CD14-positive monocyte (primary cell): ENCODE measurements around the gene CAPN13. TPM values are rescaled to one million over a fixed set of nuclear protein-coding genes. Genes with fewer than 3 reads are reported as not detected.

Experiments used
- DNase-seq, 3 donors: peaks; one replicate each; pipeline ENCODE4 v3.0.0-alpha.2; 2011 to 2022
- H2AFZ ChIP-seq: 2 replicates; pipeline ENCODE4 v1.6.0; 2012; ENCODE audit warnings: mild to moderate bottlenecking, low read depth, low read length, inconsistent platforms; ENCODE audit not compliant: insufficient read depth, poor library complexity, severe bottlenecking
- H3K27ac ChIP-seq, 2 donors: 1 replicate in 1 of 2; 2 replicates in 1 of 2; pipeline ENCODE4 v1.5.1; 2012 to 2013; ENCODE audit warnings: low read length in 2 of 2, control low read depth in 1 of 2, inconsistent platforms in 1 of 2, low read depth in 1 of 2, mild to moderate bottlenecking in 1 of 2
- H3K27me3 ChIP-seq, 2 donors: one replicate each; pipeline versions ENCODE4 v1.6.0 to v1.6.1; 2011 to 2013; ENCODE audit warnings: low read length in 2 of 2; ENCODE audit not compliant: control insufficient read depth in 2 of 2, insufficient read depth in 2 of 2
- H3K36me3 ChIP-seq, 2 donors: replicated peaks in 1 of 2; 1 replicate in 1 of 2; 2 replicates in 1 of 2; pipeline versions ENCODE4 v1.5.1 to v1.6.1; 2012 to 2013; ENCODE audit warnings: low read length in 2 of 2, control low read depth in 1 of 2, inconsistent platforms in 1 of 2, mild to moderate bottlenecking in 1 of 2; ENCODE audit not compliant: insufficient read depth in 2 of 2, control insufficient read depth in 1 of 2
- H3K4me1 ChIP-seq, 2 donors: 1 replicate in 1 of 2; 2 replicates in 1 of 2; pipeline versions ENCODE4 v1.5.1 to v1.6.1; 2012 to 2013; ENCODE audit warnings: low read length in 2 of 2, control low read depth in 1 of 2, inconsistent platforms in 1 of 2, mild to moderate bottlenecking in 1 of 2, moderate library complexity in 1 of 2; ENCODE audit not compliant: insufficient read depth in 2 of 2, control insufficient read depth in 1 of 2
- H3K4me2 ChIP-seq: replicated peaks from 2 replicates; pipeline ENCODE3; 2012; ENCODE audit warnings: low read length, moderate library complexity, mild to moderate bottlenecking; ENCODE audit not compliant: poor library complexity, severe bottlenecking; ENCODE audit errors: extremely low read depth
- H3K4me3 ChIP-seq, 3 experiments: fragments of 200-600 bp in 1 of 3; sonication (generic) in 1 of 3; replicated peaks in 1 of 3; 1 replicate in 2 of 3; 2 replicates in 1 of 3; pipeline ENCODE4 v1.5.1; 2011 to 2013; ENCODE audit warnings: low read length in 3 of 3, mild to moderate bottlenecking in 3 of 3, control low read depth in 2 of 3, low read depth in 2 of 3, inconsistent platforms in 1 of 3, moderate library complexity in 1 of 3
- H3K79me2 ChIP-seq: 2 replicates; pipeline ENCODE4 v1.6.0; 2012; ENCODE audit warnings: mild to moderate bottlenecking, control low read depth, inconsistent platforms, low read length, moderate library complexity; ENCODE audit not compliant: insufficient read depth
- H3K9ac ChIP-seq: 2 replicates; pipeline ENCODE4 v1.6.0; 2017; ENCODE audit warnings: low read length, mild to moderate bottlenecking; ENCODE audit not compliant: insufficient read depth, poor library complexity, severe bottlenecking
- H3K9me3 ChIP-seq, 2 donors: replicated peaks in 1 of 2; 1 replicate in 1 of 2; 2 replicates in 1 of 2; pipeline versions ENCODE4 v1.5.1 to v1.6.1; 2012 to 2013; ENCODE audit warnings: low read length in 2 of 2, control low read depth in 1 of 2; ENCODE audit not compliant: control insufficient read depth in 1 of 2, insufficient read depth in 1 of 2
- H4K20me1 ChIP-seq: 2 replicates; pipeline ENCODE4 v1.6.0; 2012; ENCODE audit warnings: mild to moderate bottlenecking, low read length, control low read depth, moderate library complexity; ENCODE audit not compliant: insufficient read depth
- H3K27ac Mint-ChIP-seq, 7 donors: one replicate each; pipeline ENCODE4 v1.8.0; 2020; ENCODE audit warnings: mild to moderate bottlenecking in 7 of 7, mixed read lengths in 7 of 7, moderate library complexity in 6 of 7, inconsistent platforms in 2 of 7
- H3K27me3 Mint-ChIP-seq, 3 donors: one replicate each; pipeline ENCODE4 v1.8.0; 2021 to 2022; ENCODE audit warnings: low read depth in 3 of 3, mild to moderate bottlenecking in 3 of 3, mixed read lengths in 3 of 3, moderate library complexity in 3 of 3, inconsistent platforms in 1 of 3
- H3K36me3 Mint-ChIP-seq, 2 donors: one replicate each; pipeline ENCODE4 v1.8.0; 2020; ENCODE audit warnings: mixed read lengths in 2 of 2, inconsistent platforms in 1 of 2, mild to moderate bottlenecking in 1 of 2
- H3K4me1 Mint-ChIP-seq: one replicate; pipeline ENCODE4 v1.8.0; 2020; ENCODE audit warnings: mild to moderate bottlenecking, mixed read lengths
- H3K4me3 Mint-ChIP-seq, 2 donors: one replicate each; pipeline ENCODE4 v1.8.0; 2020; ENCODE audit warnings: mild to moderate bottlenecking in 2 of 2, mixed read lengths in 2 of 2, moderate library complexity in 1 of 2
- H3K9me3 Mint-ChIP-seq, 7 donors: one replicate each; pipeline ENCODE4 v1.8.0; 2020 to 2022; ENCODE audit warnings: mixed read lengths in 7 of 7, mild to moderate bottlenecking in 6 of 7, moderate library complexity in 6 of 7, inconsistent platforms in 2 of 7
- WGBS: methylation state at CpG from one replicate; pipeline ENCODE4 v1.1.5; 2013; ENCODE audit warnings: missing lambda C conversion rate; ENCODE audit not compliant: insufficient coverage; 5-methylcytosine and 5-hydroxymethylcytosine counted together
- intact Hi-C, 2 donors: fragments of 100-400 bp; cut with micrococcal nuclease; formaldehyde crosslinking; loops; one replicate each; pipeline versions ENCODE4 v1.15.0 to v1.15.1; 2023
- polyA plus RNA-seq, 3 donors: library from polyadenylated mRNA; depleted of rRNA in 1 of 3; unstranded in 2 of 3; stranded (reverse) in 1 of 3; fragments of 300-500 nt in 2 of 3; fragments of >200 nt in 1 of 3; fragmentation: Illumina TruSeq in 2 of 3; gene quantifications; 1 replicate in 2 of 3; 2 replicates in 1 of 3; pipeline ENCODE4 v1.2.3, GENCODE V29; 2012 to 2021
- TF ChIP-seq, protein P1 (sequence below): fragments of 200-600 bp; IDR thresholded peaks from one replicate; pipeline ENCODE4 v1.8.0; 2022; ENCODE audit warnings: antibody characterized with exemption, mild to moderate bottlenecking

CAPN13 gene
- polyA plus RNA-seq, 3 donors = not detected

DNA sequence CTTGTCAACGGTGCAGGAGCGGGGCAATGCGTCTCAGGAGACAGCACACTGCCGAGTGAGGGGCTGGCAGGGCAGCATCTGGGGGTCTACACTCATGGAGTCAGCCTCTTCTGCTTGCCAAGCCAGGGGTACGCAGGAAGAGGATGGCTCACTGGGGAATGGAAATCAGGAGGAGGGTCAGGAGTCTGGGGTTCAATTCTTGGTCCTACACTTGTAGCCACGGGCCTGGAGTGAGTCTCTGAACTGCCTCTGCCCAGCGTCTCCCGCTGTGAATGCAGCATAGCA, 70.0 kb downstream of the CAPN13 start:
- no peaks in the 10 kb centered on the region for H3K27me3 ChIP-seq
- H2AFZ ChIP-seq = no peak overlapping the region
- no peaks in the 10 kb centered on the region for H3K4me1 Mint-ChIP-seq
- WGBS = 89% methylated on average over 8 of the region's 8 CpGs
- H3K9me3 Mint-ChIP-seq = peaks cover 0 to 3% (median 0%) of the 10 kb centered on the region in 7 donors
- H4K20me1 ChIP-seq = no peaks in the 10 kb centered on the region
- TF ChIP-seq, protein P1, sequence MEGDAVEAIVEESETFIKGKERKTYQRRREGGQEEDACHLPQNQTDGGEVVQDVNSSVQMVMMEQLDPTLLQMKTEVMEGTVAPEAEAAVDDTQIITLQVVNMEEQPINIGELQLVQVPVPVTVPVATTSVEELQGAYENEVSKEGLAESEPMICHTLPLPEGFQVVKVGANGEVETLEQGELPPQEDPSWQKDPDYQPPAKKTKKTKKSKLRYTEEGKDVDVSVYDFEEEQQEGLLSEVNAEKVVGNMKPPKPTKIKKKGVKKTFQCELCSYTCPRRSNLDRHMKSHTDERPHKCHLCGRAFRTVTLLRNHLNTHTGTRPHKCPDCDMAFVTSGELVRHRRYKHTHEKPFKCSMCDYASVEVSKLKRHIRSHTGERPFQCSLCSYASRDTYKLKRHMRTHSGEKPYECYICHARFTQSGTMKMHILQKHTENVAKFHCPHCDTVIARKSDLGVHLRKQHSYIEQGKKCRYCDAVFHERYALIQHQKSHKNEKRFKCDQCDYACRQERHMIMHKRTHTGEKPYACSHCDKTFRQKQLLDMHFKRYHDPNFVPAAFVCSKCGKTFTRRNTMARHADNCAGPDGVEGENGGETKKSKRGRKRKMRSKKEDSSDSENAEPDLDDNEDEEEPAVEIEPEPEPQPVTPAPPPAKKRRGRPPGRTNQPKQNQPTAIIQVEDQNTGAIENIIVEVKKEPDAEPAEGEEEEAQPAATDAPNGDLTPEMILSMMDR = no peak
- no peaks in the 10 kb centered on the region for H3K36me3 ChIP-seq
- intact Hi-C loops = no loop called here
- no peaks in the 10 kb centered on the region for H3K79me2 ChIP-seq
- H3K27me3 Mint-ChIP-seq = peaks cover 0 to 19% (median 7%) of the 10 kb centered on the region in 3 donors
- H3K27ac ChIP-seq = no peak overlapping the region
- no peak overlapping the region for H3K4me3 ChIP-seq
- no peaks in the 10 kb centered on the region for H3K9me3 ChIP-seq
- H3K4me2 ChIP-seq = no peak overlapping the region
- no peak overlapping the region for H3K4me3 Mint-ChIP-seq
- DNase-seq = no peak
- H3K27ac Mint-ChIP-seq = no peak overlapping the region
- H3K4me1 ChIP-seq = no peaks in the 10 kb centered on the region
- H3K9ac ChIP-seq = no peak overlapping the region
- H3K36me3 Mint-ChIP-seq = no peaks in the 10 kb centered on the region

DNA sequence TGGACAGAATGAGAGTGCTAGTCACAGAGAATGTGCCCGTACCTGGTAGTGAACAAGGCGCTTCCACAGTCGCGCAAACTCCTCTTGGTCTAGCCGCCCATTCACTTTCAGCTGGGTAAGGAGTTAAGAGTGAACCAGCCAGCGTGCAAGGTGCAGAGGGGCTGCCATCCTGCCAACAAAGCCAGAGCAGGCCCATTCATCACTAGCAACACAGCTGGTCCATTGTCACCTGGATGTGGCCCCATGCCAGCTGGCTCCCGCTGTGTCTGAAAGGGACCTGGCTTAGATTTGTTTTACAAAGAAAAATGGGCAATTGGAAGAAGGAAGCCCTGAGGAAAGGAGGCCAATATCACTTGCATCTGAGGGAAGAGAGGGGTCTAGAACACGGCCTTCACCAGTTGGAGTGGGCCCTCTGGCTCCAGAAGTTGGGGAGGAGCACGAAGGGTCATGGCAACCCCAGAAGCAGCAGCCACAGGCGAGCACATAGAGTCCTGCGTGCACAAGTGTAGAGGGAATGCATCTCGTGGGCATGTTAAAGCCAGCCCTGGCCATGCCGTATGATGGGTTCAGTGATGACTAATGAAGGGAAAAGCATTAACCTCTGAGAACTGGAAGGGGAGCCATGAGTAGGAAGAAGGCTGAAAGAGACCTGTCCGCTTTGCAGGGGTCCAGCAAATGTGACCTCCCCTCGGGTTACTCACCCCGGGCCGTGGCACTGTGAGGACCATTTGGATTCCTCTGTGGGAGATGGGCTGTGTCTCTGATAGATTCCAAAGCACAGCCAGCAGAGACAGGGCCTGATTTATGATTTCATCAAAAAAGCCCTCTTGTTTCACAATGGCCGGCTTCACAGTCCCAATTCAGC, 70.6 kb downstream of the CAPN13 start:
- Histone ChIP-seq H3K27me3 (no peaks in the 10 kb centered on the region), H3K4me1 (no peaks in the 10 kb centered on the region), H3K4me2 (no peak overlapping the region), H4K20me1 (no peaks in the 10 kb centered on the region), H2AFZ (no peak overlapping the region), H3K79me2 (no peaks in the 10 kb centered on the region), H3K9ac (no peak overlapping the region), H3K27ac (no peak overlapping the region), H3K36me3 (no peaks in the 10 kb centered on the region), H3K4me3 (no peak overlapping the region), H3K9me3 (no peaks in the 10 kb centered on the region)
- H3K9me3 Mint-ChIP-seq = peaks cover 0 to 3% (median 0%) of the 10 kb centered on the region in 7 donors
- WGBS = 93% methylated on average over 16 of the region's 18 CpGs
- no peaks in the 10 kb centered on the region for H3K4me1 Mint-ChIP-seq
- peaks cover 0 to 17% (median 9%) of the 10 kb centered on the region in 3 donors for H3K27me3 Mint-ChIP-seq
- no peaks in the 10 kb centered on the region for H3K36me3 Mint-ChIP-seq
- TF ChIP-seq, protein P1 = no peak
- H3K27ac Mint-ChIP-seq = no peak overlapping the region
- intact Hi-C loops = no loop called here
- no peak for DNase-seq
- H3K4me3 Mint-ChIP-seq = no peak overlapping the region
